Astrocyte of the spinal cord (primary cell): Measurements from ENCODE around the gene EXTL1.

Experiments used
- DNase-seq: peaks from one replicate; pipeline ENCODE4 v3.0.0; 2011; ENCODE audit warnings: low read depth, low spot score
- H3K4me3 ChIP-seq: 2 replicates; pipeline ENCODE4 v1.5.1; 2011; ENCODE audit warnings: low read depth, mild to moderate bottlenecking, low read length, moderate library complexity
- in situ Hi-C: cut with HindIII; loops from 2 replicates; pipeline ENCODE4 v1.10.0; 2017; ENCODE audit warnings: low sequenced_read_pairs
- TF ChIP-seq, protein P1 (sequence below): IDR thresholded peaks from 2 replicates; pipeline ENCODE4 v1.5.1; 2012; ENCODE audit warnings: low read depth, mild to moderate bottlenecking, low read length, inconsistent platforms

The EXTL1 gene, protein sequence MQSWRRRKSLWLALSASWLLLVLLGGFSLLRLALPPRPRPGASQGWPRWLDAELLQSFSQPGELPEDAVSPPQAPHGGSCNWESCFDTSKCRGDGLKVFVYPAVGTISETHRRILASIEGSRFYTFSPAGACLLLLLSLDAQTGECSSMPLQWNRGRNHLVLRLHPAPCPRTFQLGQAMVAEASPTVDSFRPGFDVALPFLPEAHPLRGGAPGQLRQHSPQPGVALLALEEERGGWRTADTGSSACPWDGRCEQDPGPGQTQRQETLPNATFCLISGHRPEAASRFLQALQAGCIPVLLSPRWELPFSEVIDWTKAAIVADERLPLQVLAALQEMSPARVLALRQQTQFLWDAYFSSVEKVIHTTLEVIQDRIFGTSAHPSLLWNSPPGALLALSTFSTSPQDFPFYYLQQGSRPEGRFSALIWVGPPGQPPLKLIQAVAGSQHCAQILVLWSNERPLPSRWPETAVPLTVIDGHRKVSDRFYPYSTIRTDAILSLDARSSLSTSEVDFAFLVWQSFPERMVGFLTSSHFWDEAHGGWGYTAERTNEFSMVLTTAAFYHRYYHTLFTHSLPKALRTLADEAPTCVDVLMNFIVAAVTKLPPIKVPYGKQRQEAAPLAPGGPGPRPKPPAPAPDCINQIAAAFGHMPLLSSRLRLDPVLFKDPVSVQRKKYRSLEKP

DNA sequence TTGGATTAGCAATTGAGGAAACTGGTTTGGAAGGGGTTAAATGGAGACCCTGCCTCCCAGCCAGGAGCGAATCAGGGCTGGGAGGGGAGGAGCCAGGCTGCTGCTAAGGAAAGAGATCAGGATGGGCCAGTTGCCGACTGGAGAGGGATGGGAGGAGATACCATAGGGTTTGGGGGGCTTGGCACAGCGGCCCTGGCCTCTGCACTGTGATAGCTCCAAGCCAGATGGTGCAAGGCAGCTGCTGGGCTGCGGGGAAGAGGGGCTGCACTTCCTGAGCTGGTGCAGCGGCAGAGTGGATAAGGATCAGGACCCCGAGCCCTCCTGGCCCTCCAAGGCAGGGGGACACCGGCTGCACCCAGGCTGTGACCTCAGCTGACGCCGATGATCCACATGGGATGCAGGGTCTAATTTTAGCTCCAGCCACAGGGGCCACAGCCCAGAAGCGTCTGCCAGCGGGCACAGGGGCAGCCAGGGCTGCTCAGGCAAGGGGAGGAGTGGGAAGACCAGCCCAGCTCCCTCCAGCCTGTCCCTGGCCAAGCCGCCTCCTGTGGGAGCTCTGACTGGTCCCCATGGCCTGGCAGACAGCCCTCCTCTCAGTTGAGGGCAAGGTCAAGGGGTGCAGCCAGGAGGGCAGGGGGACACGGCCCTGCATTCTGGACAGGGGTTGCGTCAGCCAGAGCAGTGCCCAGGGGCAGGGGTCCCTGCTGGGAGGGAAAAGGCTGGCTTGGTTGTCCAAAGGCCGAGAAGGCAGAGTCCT lies at the start of gene EXTL1:
TSS of gene EXTL1 (plus strand) at position 129 of the 757 bp plus-strand sequence. CDS start 872 bp downstream, outside the sequence.
- peak; percentile 46 for DNase-seq
- in situ Hi-C loops = no loop called here
- H3K4me3 ChIP-seq = peak within 1 kb of the TSS; percentile 33
- TF ChIP-seq, protein P1, sequence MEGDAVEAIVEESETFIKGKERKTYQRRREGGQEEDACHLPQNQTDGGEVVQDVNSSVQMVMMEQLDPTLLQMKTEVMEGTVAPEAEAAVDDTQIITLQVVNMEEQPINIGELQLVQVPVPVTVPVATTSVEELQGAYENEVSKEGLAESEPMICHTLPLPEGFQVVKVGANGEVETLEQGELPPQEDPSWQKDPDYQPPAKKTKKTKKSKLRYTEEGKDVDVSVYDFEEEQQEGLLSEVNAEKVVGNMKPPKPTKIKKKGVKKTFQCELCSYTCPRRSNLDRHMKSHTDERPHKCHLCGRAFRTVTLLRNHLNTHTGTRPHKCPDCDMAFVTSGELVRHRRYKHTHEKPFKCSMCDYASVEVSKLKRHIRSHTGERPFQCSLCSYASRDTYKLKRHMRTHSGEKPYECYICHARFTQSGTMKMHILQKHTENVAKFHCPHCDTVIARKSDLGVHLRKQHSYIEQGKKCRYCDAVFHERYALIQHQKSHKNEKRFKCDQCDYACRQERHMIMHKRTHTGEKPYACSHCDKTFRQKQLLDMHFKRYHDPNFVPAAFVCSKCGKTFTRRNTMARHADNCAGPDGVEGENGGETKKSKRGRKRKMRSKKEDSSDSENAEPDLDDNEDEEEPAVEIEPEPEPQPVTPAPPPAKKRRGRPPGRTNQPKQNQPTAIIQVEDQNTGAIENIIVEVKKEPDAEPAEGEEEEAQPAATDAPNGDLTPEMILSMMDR = no peak

DNA sequence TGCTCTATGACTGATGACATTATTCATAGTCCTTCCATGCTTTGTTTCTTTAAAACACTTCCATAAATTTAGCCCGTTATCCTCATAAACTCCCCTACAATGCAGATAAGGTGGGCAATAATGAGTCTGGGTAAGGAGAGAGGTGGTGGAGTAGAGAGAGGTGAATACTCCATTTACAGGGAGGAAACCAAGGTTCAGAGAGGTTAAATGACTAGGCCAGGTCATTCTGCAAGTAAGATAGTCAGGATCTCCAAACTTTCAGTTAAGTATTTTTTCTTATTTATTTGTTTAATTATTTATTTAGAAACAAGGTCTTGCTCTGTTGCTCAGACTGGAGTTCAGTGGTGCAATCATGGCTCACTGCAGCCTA lies 49.8 kb upstream of the EXTL1 start:
- in situ Hi-C loops = no loop called here
- DNase-seq = no peak
- TF ChIP-seq, protein P1 = no peak
- no peak overlapping the region for H3K4me3 ChIP-seq

DNA sequence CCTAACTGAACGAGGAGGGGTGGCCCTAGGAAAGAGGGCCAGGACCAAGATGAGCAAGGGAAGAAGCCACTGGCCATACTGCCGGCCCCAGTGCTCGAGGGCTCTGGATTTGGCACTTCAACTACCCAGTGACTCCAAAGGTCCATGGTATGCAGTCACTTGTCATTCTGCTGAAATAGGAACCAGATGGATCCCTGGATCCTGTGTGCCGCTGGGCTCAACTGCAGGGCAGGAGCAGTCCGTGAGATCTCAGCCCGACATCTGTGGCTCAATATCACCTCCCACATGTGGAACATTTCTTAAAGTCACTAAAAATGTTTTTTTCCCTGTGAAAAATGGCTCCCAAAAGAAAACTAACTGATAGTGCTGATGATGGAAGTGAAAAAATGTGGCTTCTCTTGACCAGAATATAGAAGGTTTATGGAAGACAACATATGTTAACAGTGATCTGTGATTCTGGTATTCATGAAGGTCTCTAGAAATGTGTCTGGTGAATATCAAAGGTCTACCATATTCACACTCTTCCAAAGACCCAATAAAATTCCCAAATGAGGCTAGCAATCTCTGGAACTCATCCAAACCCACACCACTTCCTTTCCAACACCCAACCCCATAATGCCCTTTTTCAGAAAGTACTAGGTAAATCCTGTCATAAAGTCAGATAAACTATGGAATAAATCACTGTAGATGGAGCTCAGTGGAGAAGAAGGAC lies 47.8 kb upstream of the EXTL1 start:
- H3K4me3 ChIP-seq = no peak overlapping the region
- in situ Hi-C loops = no loop called here

GRCh38 chr1:25977801-25978200 lies 43.8 kb upstream of the EXTL1 start:
- in situ Hi-C loops = no loop called here
- TF ChIP-seq, protein P1 = no peak
- no peak for DNase-seq
- no peak overlapping the region for H3K4me3 ChIP-seq

More for the DNA sequence above, 47.8 kb upstream of the EXTL1 start:
- DNase-seq = no peak
- TF ChIP-seq, protein P1 = no peak

- in situ Hi-C loops = no loop called here
- DNase-seq = no peak
- TF ChIP-seq, protein P1 = no peak
- H3K4me3 ChIP-seq = no peak overlapping the region
Observed at GRCh38 chr1:25978403-25978802, 43.2 kb upstream of the EXTL1 start.

GRCh38 chr1:25979210-25979609 lies 42.4 kb upstream of the EXTL1 start:
- in situ Hi-C loops = no loop called here
- TF ChIP-seq, protein P1 = no peak
- DNase-seq = no peak
- no peak overlapping the region for H3K4me3 ChIP-seq
